ENCODE data around the gene RCN1.

GRCh38 chr11:32050264-32050663, 40.6 kb upstream of the RCN1 start:
- TF ChIP-seq, protein P1, sequence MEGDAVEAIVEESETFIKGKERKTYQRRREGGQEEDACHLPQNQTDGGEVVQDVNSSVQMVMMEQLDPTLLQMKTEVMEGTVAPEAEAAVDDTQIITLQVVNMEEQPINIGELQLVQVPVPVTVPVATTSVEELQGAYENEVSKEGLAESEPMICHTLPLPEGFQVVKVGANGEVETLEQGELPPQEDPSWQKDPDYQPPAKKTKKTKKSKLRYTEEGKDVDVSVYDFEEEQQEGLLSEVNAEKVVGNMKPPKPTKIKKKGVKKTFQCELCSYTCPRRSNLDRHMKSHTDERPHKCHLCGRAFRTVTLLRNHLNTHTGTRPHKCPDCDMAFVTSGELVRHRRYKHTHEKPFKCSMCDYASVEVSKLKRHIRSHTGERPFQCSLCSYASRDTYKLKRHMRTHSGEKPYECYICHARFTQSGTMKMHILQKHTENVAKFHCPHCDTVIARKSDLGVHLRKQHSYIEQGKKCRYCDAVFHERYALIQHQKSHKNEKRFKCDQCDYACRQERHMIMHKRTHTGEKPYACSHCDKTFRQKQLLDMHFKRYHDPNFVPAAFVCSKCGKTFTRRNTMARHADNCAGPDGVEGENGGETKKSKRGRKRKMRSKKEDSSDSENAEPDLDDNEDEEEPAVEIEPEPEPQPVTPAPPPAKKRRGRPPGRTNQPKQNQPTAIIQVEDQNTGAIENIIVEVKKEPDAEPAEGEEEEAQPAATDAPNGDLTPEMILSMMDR (IDR thresholded peaks at IDR 0.05): no peak
- no peak for TF ChIP-seq POLR2A (IDR thresholded peaks at IDR 0.05)
